H9 (cell line): Measurements from ENCODE around the gene EPHX1. TPM values are rescaled to one million over a fixed set of nuclear protein-coding genes. Genes with fewer than 3 reads are reported as not detected.

Source experiments
- DNase-seq: peaks from one replicate; pipeline ENCODE4 v3.0.0-alpha.2; 2017
- H2AFZ ChIP-seq: one replicate; pipeline ENCODE4 v1.6.1; 2013; ENCODE audit warnings: mild to moderate bottlenecking, low read length, control low read depth, moderate library complexity
- H2AK5ac ChIP-seq: 2 replicates; pipeline ENCODE4 v1.6.1; 2013; ENCODE audit warnings: low read length, control low read depth, mixed read lengths; ENCODE audit not compliant: insufficient read length
- H2BK120ac ChIP-seq: one replicate; pipeline ENCODE4 v1.6.1; 2013; ENCODE audit warnings: low read depth, mild to moderate bottlenecking, low read length, control low read depth, inconsistent platforms; ENCODE audit not compliant: poor library complexity, severe bottlenecking
- H2BK12ac ChIP-seq: 2 replicates; pipeline ENCODE4 v1.6.1; 2013; ENCODE audit warnings: low read length, control low read depth, mixed read lengths, low read depth; ENCODE audit not compliant: insufficient read length
- H2BK15ac ChIP-seq: 2 replicates; pipeline ENCODE4 v1.6.1; 2013; ENCODE audit warnings: low read depth, low read length, control low read depth
- H2BK20ac ChIP-seq: one replicate; pipeline ENCODE4 v1.6.1; 2013; ENCODE audit warnings: low read depth, mild to moderate bottlenecking, low read length, control low read depth, inconsistent platforms; ENCODE audit not compliant: poor library complexity, severe bottlenecking
- H2BK5ac ChIP-seq: 2 replicates; pipeline ENCODE4 v1.6.1; 2013; ENCODE audit warnings: low read length, control low read depth, mixed read lengths; ENCODE audit not compliant: insufficient read length
- H3K14ac ChIP-seq: 2 replicates; pipeline ENCODE4 v1.6.1; 2013; ENCODE audit warnings: low read length, control low read depth; ENCODE audit not compliant: insufficient read depth
- H3K18ac ChIP-seq: 2 replicates; pipeline ENCODE4 v1.6.1; 2013; ENCODE audit warnings: low read depth, mild to moderate bottlenecking, mixed read lengths, low read length, control low read depth; ENCODE audit not compliant: insufficient read length
- H3K23ac ChIP-seq: 2 replicates; pipeline ENCODE4 v1.6.1; 2013; ENCODE audit warnings: low read length, control low read depth, mixed read lengths, low read depth; ENCODE audit not compliant: insufficient read length
- H3K23me2 ChIP-seq: 2 replicates; pipeline ENCODE4 v1.6.1; 2013; ENCODE audit warnings: low read depth, mild to moderate bottlenecking, mixed read lengths, low read length, control low read depth; ENCODE audit not compliant: insufficient read length, poor library complexity, severe bottlenecking
- H3K27ac ChIP-seq: 2 replicates; pipeline ENCODE4 v1.5.1; 2013; ENCODE audit warnings: low read length, control low read depth, mixed read lengths, low read depth; ENCODE audit not compliant: insufficient read length
- H3K27me3 ChIP-seq: 2 replicates; pipeline ENCODE4 v1.6.1; 2013; ENCODE audit warnings: low read length, control low read depth, inconsistent platforms; ENCODE audit not compliant: insufficient read depth
- H3K4ac ChIP-seq: 2 replicates; pipeline ENCODE4 v1.6.1; 2013; ENCODE audit warnings: low read depth, mild to moderate bottlenecking, control low read depth, inconsistent platforms, low read length, moderate library complexity
- H3K4me1 ChIP-seq: 2 replicates; pipeline ENCODE4 v1.6.1; 2013; ENCODE audit warnings: low read length, control low read depth, inconsistent platforms; ENCODE audit not compliant: insufficient read depth
- H3K4me2 ChIP-seq: 2 replicates; pipeline ENCODE4 v1.6.1; 2013; ENCODE audit warnings: low read length, control low read depth, mixed read lengths; ENCODE audit not compliant: insufficient read length, insufficient read depth
- H3K56ac ChIP-seq: 2 replicates; pipeline ENCODE4 v1.6.1; 2013; ENCODE audit warnings: low read depth, mild to moderate bottlenecking, mixed read lengths, low read length, control low read depth; ENCODE audit not compliant: insufficient read length
- H3K79me1 ChIP-seq: 2 replicates; pipeline ENCODE4 v1.6.1; 2013; ENCODE audit warnings: low read depth, mild to moderate bottlenecking, moderate library complexity, low read length, control low read depth, inconsistent platforms; ENCODE audit not compliant: insufficient read depth, poor library complexity, severe bottlenecking
- H3K79me2 ChIP-seq: 2 replicates; pipeline ENCODE4 v1.6.1; 2013; ENCODE audit warnings: low read length, control low read depth, inconsistent platforms; ENCODE audit not compliant: insufficient read depth
- H3K9ac ChIP-seq: 2 replicates; pipeline ENCODE4 v1.6.1; 2013; ENCODE audit warnings: low read length, control low read depth, mixed read lengths; ENCODE audit not compliant: insufficient read length; ENCODE audit errors: extremely low read depth
- H3K9me3 ChIP-seq: one replicate; pipeline ENCODE4 v1.6.1; 2013; ENCODE audit warnings: low read depth, low read length, inconsistent platforms; ENCODE audit not compliant: control insufficient read depth
- H3T11ph ChIP-seq: one replicate; pipeline ENCODE4 v1.6.1; 2013; ENCODE audit warnings: mild to moderate bottlenecking, low read length, control low read depth, inconsistent platforms
- H4K20me1 ChIP-seq: one replicate; pipeline ENCODE4 v1.6.1; 2013; ENCODE audit not compliant: control insufficient read depth, insufficient read length, insufficient read depth
- H4K5ac ChIP-seq: 2 replicates; pipeline ENCODE4 v1.6.1; 2013; ENCODE audit warnings: low read depth, mild to moderate bottlenecking, mixed read lengths, low read length, control low read depth; ENCODE audit not compliant: insufficient read length
- H4K8ac ChIP-seq: replicated peaks from 2 replicates; pipeline ENCODE4 v1.6.1; 2013; ENCODE audit warnings: low read length, control low read depth, mixed read lengths, low read depth; ENCODE audit not compliant: insufficient read length
- H4K91ac ChIP-seq: 2 replicates; pipeline ENCODE4 v1.6.1; 2013; ENCODE audit warnings: low read depth, mild to moderate bottlenecking, moderate library complexity, mixed read lengths, low read length, control low read depth; ENCODE audit not compliant: insufficient read length
- H3K27ac Mint-ChIP-seq, 3 experiments: 2 replicates in 2 of 3; 3 replicates in 1 of 3; pipeline ENCODE4 v1.8.0; 2020 to 2021; ENCODE audit warnings: mixed read lengths in 3 of 3, mild to moderate bottlenecking in 1 of 3, moderate library complexity in 1 of 3
- H3K27me3 Mint-ChIP-seq: 2 replicates; pipeline ENCODE4 v1.8.0; 2021; ENCODE audit warnings: low read depth, mild to moderate bottlenecking, moderate library complexity, mixed read lengths
- H3K36me3 Mint-ChIP-seq, 3 experiments: 2 replicates in 2 of 3; 3 replicates in 1 of 3; pipeline ENCODE4 v1.8.0; 2020 to 2021; ENCODE audit warnings: low read depth in 3 of 3, mixed read lengths in 3 of 3; ENCODE audit not compliant: insufficient read depth in 1 of 3
- H3K4me1 Mint-ChIP-seq, 2 experiments: 2 replicates each; pipeline ENCODE4 v1.8.0; 2020; ENCODE audit warnings: mixed read lengths in 2 of 2
- H3K4me3 Mint-ChIP-seq, 2 experiments: 2 replicates in 1 of 2; 3 replicates in 1 of 2; pipeline ENCODE4 v1.8.0; 2020 to 2021; ENCODE audit warnings: mild to moderate bottlenecking in 2 of 2, mixed read lengths in 2 of 2, moderate library complexity in 1 of 2
- H3K9me3 Mint-ChIP-seq, 2 experiments: 2 replicates in 1 of 2; 3 replicates in 1 of 2; pipeline ENCODE4 v1.8.0; 2020; ENCODE audit warnings: mild to moderate bottlenecking in 2 of 2, mixed read lengths in 2 of 2, moderate library complexity in 1 of 2
- CTCF ChIP-seq: fragments of 200-600 bp; sonication (generic); conservative IDR thresholded peaks from 3 replicates; pipeline ENCODE4 v1.8.0; 2021; ENCODE audit warnings: antibody characterized with exemption, mild to moderate bottlenecking
- WGBS: extraction: QIAGEN DNeasy Blood & Tissue Kit; methylation state at CpG from one replicate; pipeline ENCODE4 v1.1.7; 2013; ENCODE audit warnings: missing lambda C conversion rate, low lambda C conversion rate, mixed read lengths; ENCODE audit not compliant: insufficient read length; ENCODE audit errors: extremely low coverage; 5-methylcytosine and 5-hydroxymethylcytosine counted together
- total RNA-seq: library from RNA; stranded (reverse); gene quantifications from 2 replicates; pipeline ENCODE4 v1.2.1, GENCODE V29; 2021

EPHX1 gene
- total RNA-seq, 1 experiment from 2014 or later = 40.6 TPM

- Histone ChIP-seq H3K14ac (no peak overlapping the region), H3K4me1 (no peaks in the 10 kb centered on the region), H4K20me1 (no peaks in the 10 kb centered on the region), H2BK15ac (no peak overlapping the region), H4K8ac (no peak overlapping the region), H4K91ac (no peak overlapping the region), H2BK120ac (no peak overlapping the region), H4K5ac (no peak overlapping the region), H3K9me3 (no peaks in the 10 kb centered on the region), H2BK5ac (no peak overlapping the region), H2BK12ac (no peak overlapping the region), H3K27ac (no peak overlapping the region), H3K9ac (no peak overlapping the region), H3K4me2 (no peak overlapping the region), H3K79me1 (no peaks in the 10 kb centered on the region), H2BK20ac (no peak overlapping the region), H3K27me3 (no peaks in the 10 kb centered on the region), H3K23ac (no peak overlapping the region), H3K23me2 (no peaks in the 10 kb centered on the region), H3K56ac (no peak overlapping the region), H3K79me2 (no peaks in the 10 kb centered on the region), H3T11ph (no peak overlapping the region), H2AFZ (no peak overlapping the region), H3K4ac (no peak overlapping the region), H2AK5ac (no peak overlapping the region), H3K18ac (no peak overlapping the region)
- peaks cover 4 to 10% of the 10 kb centered on the region in 2 experiments for H3K4me1 Mint-ChIP-seq
- 0 out of 7 replicates have a peak overlapping the region, but pooled peaks of 1 of the 3 experiments have one; percentile 28 for H3K27ac Mint-ChIP-seq
- no peaks in the 10 kb centered on the region for H3K9me3 Mint-ChIP-seq
- no peak for TF ChIP-seq CTCF
- no peak overlapping the region for H3K4me3 Mint-ChIP-seq
- no peaks in the 10 kb centered on the region; the same call in 1 of the 2 replicates for H3K27me3 Mint-ChIP-seq
- WGBS = no CpG with 5 or more reads among the region's 1 CpG
- H3K36me3 Mint-ChIP-seq = peaks cover 13 to 37% (median 23%) of the 10 kb centered on the region in 3 experiments
- DNase-seq = no peak
These were observed 30.3 kb downstream of the EPHX1 start for GRCh38 chr1:225840223-225840610.
